Hepatocyte (in vitro differentiated cells): ENCODE data around the gene TPST1.

ENCODE experiments used
- EZH2 ChIP-seq: fragments of 200-600 bp; sonication (generic); IDR thresholded peaks from 2 replicates; pipeline ENCODE4 v1.6.1; 2016; ENCODE audit warnings: antibody characterized with exemption, mild to moderate bottlenecking, borderline replicate concordance
- TF ChIP-seq, protein P1 (sequence below): fragments of 200-600 bp; sonication (generic); IDR thresholded peaks from 2 replicates; pipeline ENCODE4 v1.5.1; 2016; ENCODE audit warnings: antibody characterized with exemption, mild to moderate bottlenecking; ENCODE audit not compliant: poor library complexity

DNA sequence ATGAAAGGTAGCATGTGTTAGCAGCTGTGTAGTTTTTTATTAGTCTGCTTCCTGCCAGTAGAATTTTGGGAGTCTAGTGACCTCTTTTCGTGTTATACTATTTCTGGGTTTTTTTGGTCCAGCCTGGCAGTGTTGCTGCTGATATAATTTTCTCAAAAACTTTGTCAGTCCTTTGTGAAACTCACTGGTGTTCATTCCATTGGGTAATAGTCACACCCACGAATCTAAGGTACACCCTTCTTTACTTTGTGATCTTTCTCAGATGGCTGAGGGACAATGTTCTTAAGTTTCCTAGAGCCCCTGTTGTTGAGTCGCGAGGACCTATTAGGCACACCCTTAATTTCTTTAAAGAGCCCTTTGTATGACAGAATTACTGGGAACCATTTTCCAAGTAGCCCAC is 52.3 kb downstream of the TPST1 start:
- TF ChIP-seq, protein P1, sequence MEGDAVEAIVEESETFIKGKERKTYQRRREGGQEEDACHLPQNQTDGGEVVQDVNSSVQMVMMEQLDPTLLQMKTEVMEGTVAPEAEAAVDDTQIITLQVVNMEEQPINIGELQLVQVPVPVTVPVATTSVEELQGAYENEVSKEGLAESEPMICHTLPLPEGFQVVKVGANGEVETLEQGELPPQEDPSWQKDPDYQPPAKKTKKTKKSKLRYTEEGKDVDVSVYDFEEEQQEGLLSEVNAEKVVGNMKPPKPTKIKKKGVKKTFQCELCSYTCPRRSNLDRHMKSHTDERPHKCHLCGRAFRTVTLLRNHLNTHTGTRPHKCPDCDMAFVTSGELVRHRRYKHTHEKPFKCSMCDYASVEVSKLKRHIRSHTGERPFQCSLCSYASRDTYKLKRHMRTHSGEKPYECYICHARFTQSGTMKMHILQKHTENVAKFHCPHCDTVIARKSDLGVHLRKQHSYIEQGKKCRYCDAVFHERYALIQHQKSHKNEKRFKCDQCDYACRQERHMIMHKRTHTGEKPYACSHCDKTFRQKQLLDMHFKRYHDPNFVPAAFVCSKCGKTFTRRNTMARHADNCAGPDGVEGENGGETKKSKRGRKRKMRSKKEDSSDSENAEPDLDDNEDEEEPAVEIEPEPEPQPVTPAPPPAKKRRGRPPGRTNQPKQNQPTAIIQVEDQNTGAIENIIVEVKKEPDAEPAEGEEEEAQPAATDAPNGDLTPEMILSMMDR, result no peak
- no peak for TF ChIP-seq EZH2
